ENCODE results near the gene ATPAF1.

The ATPAF1 gene

GRCh38 chr1:46676531-46676930 is 8.4 kb upstream of the ATPAF1 start:
- H2AFZ ChIP-seq (ENCODE audit: low read length), result no peak overlapping the region
- no peaks in the 10 kb centered on the region for H3K79me2 ChIP-seq (ENCODE audit: insufficient read depth, low read length)
- no peaks in the 10 kb centered on the region for H3K27me3 ChIP-seq (ENCODE audit: insufficient read depth, low read length, poor library complexity, severe bottlenecking)
- H3K4me2 ChIP-seq (ENCODE audit: low read depth, low read length, poor library complexity, severe bottlenecking), result no peak overlapping the region
- no peaks in the 10 kb centered on the region for H3K9me3 ChIP-seq (ENCODE audit: insufficient read depth, low read depth, low read length)
- no peaks in the 10 kb centered on the region for H3F3A ChIP-seq (ENCODE audit: low read depth)
- TF ChIP-seq EZH2phosphoT487 (IDR thresholded peaks at IDR 0.05; ENCODE audit: borderline replicate concordance) (no peak), CTCF (conservative IDR thresholded peaks at IDR 0.05; ENCODE audit: low read length) (no peak)
- peaks cover 68% of the 10 kb centered on the region for H3K36me3 ChIP-seq (ENCODE audit: insufficient read depth, low read length)
- no peaks in the 10 kb centered on the region for H4K20me1 ChIP-seq (ENCODE audit: insufficient read depth, low read length, poor library complexity, severe bottlenecking)
- no peaks in the 10 kb centered on the region for H3K9me2 ChIP-seq (replicated peaks; ENCODE audit: low read depth, low read length)
- H3K4me3 ChIP-seq (ENCODE audit: low read length, poor library complexity, severe bottlenecking), result no peak overlapping the region
- peak overlapping the region; percentile 42 for H3K9ac ChIP-seq (ENCODE audit: low read depth, low read length, poor library complexity, severe bottlenecking)
- H3K4me1 ChIP-seq (ENCODE audit: insufficient read depth, low read length, poor library complexity, severe bottlenecking), result peaks cover 16% of the 10 kb centered on the region

- Histone ChIP-seq H3K27me3 (ENCODE audit: insufficient read depth, low read length, poor library complexity, severe bottlenecking) (no peaks in the 10 kb centered on the region), H3K4me2 (ENCODE audit: low read depth, low read length, poor library complexity, severe bottlenecking) (peak overlapping the region; percentile 38), H4K20me1 (ENCODE audit: insufficient read depth, low read length, poor library complexity, severe bottlenecking) (no peaks in the 10 kb centered on the region), H3K36me3 (ENCODE audit: insufficient read depth, low read length) (peaks cover 60% of the 10 kb centered on the region), H3K9ac (ENCODE audit: low read depth, low read length, poor library complexity, severe bottlenecking) (peak overlapping the region; percentile 42), H3K9me2 (replicated peaks; ENCODE audit: low read depth, low read length) (no peaks in the 10 kb centered on the region), H3K4me1 (ENCODE audit: insufficient read depth, low read length, poor library complexity, severe bottlenecking) (peaks cover 16% of the 10 kb centered on the region), H2AFZ (ENCODE audit: low read length) (no peak overlapping the region), H3K4me3 (ENCODE audit: low read length, poor library complexity, severe bottlenecking) (no peak overlapping the region), H3F3A (ENCODE audit: low read depth) (no peaks in the 10 kb centered on the region), H3K9me3 (ENCODE audit: insufficient read depth, low read depth, low read length) (no peaks in the 10 kb centered on the region), H3K79me2 (ENCODE audit: insufficient read depth, low read length) (no peaks in the 10 kb centered on the region)
- TF ChIP-seq EZH2phosphoT487 (IDR thresholded peaks at IDR 0.05; ENCODE audit: borderline replicate concordance), result no peak
These were observed 7.6 kb upstream of the ATPAF1 start for GRCh38 chr1:46675549-46676314.

GRCh38 chr1:46673749-46674182 is 5.6 kb upstream of the ATPAF1 start:
- H4K20me1 ChIP-seq (ENCODE audit: insufficient read depth, low read length, poor library complexity, severe bottlenecking), result no peaks in the 10 kb centered on the region
- no peaks in the 10 kb centered on the region for H3F3A ChIP-seq (ENCODE audit: low read depth)
- no peaks in the 10 kb centered on the region for H3K79me2 ChIP-seq (ENCODE audit: insufficient read depth, low read length)
- H3K4me3 ChIP-seq (ENCODE audit: low read length, poor library complexity, severe bottlenecking), result no peak overlapping the region
- H3K9ac ChIP-seq (ENCODE audit: low read depth, low read length, poor library complexity, severe bottlenecking), result no peak overlapping the region
- no peak overlapping the region for H2AFZ ChIP-seq (ENCODE audit: low read length)
- H3K4me1 ChIP-seq (ENCODE audit: insufficient read depth, low read length, poor library complexity, severe bottlenecking), result peaks cover 16% of the 10 kb centered on the region
- TF ChIP-seq EZH2phosphoT487 (IDR thresholded peaks at IDR 0.05; ENCODE audit: borderline replicate concordance), result no peak
- TF ChIP-seq CTCF (conservative IDR thresholded peaks at IDR 0.05; ENCODE audit: low read length), result no peak
- no peaks in the 10 kb centered on the region for H3K9me3 ChIP-seq (ENCODE audit: insufficient read depth, low read depth, low read length)
- peaks cover 44% of the 10 kb centered on the region for H3K36me3 ChIP-seq (ENCODE audit: insufficient read depth, low read length)
- H3K4me2 ChIP-seq (ENCODE audit: low read depth, low read length, poor library complexity, severe bottlenecking), result no peak overlapping the region
- no peaks in the 10 kb centered on the region for H3K27me3 ChIP-seq (ENCODE audit: insufficient read depth, low read length, poor library complexity, severe bottlenecking)
- no peaks in the 10 kb centered on the region for H3K9me2 ChIP-seq (replicated peaks; ENCODE audit: low read depth, low read length)

GRCh38 chr1:46672696-46673095 is 4.5 kb upstream of the ATPAF1 start:
- Histone ChIP-seq H3K36me3 (ENCODE audit: insufficient read depth, low read length) (peaks cover 36% of the 10 kb centered on the region), H3F3A (ENCODE audit: low read depth) (no peaks in the 10 kb centered on the region), H3K79me2 (ENCODE audit: insufficient read depth, low read length) (no peaks in the 10 kb centered on the region), H3K9ac (ENCODE audit: low read depth, low read length, poor library complexity, severe bottlenecking) (no peak overlapping the region), H3K9me3 (ENCODE audit: insufficient read depth, low read depth, low read length) (no peaks in the 10 kb centered on the region), H2AFZ (ENCODE audit: low read length) (no peak overlapping the region), H3K4me1 (ENCODE audit: insufficient read depth, low read length, poor library complexity, severe bottlenecking) (peaks cover 16% of the 10 kb centered on the region), H3K4me2 (ENCODE audit: low read depth, low read length, poor library complexity, severe bottlenecking) (no peak overlapping the region), H4K20me1 (ENCODE audit: insufficient read depth, low read length, poor library complexity, severe bottlenecking) (no peaks in the 10 kb centered on the region), H3K4me3 (ENCODE audit: low read length, poor library complexity, severe bottlenecking) (no peak overlapping the region), H3K9me2 (replicated peaks; ENCODE audit: low read depth, low read length) (no peaks in the 10 kb centered on the region), H3K27me3 (ENCODE audit: insufficient read depth, low read length, poor library complexity, severe bottlenecking) (no peaks in the 10 kb centered on the region)
- TF ChIP-seq EZH2phosphoT487 (IDR thresholded peaks at IDR 0.05; ENCODE audit: borderline replicate concordance), result no peak
- TF ChIP-seq CTCF (conservative IDR thresholded peaks at IDR 0.05; ENCODE audit: low read length), result no peak
